Measurements from ENCODE around the gene ZNF232.
"Not testable (repeated sequence)": the region's sequence is repeated elsewhere in the genome, so short reads cannot be mapped to it uniquely, and the experiment has no call there.

The ZNF232 gene

DNA sequence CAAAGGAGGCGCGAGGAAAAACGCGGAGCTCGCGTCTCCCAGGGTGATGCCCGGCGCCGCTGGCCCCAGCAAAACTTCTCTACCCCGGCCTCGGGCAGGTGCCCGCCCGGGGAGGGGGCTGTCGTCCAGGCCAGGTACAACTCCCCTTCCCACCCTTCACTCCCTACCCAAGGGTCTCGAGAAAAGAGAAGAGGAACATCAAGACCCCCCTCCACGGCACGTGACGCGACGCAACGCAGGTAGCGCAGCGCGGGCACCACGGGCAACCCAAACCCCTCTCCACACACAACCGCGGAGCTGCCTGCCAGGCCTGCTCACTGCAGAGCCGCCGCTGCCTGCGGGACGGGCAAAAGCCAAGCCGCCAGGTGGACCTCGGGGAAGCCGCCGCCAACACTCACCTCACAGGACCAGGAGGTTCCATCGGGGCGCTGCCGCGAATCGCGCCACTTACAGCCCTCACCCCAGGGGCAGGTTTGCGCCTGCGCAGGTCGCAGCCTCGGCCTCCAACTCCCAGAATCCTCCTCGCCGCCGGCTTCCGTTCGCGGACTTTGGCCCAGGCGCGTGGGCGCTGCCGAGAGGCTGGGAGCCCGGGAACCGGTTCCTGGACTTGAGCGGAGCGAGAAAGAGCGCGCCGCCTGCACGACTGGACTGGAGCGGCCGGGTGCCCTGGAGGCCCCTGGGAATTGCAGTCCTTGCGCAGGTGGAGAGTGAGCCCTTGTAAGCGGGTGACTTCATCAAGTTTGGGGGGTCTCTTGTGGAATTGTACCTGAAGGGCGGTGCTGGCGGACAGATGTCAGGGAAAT is at the start of gene ZNF232:
Gene ZNF232 (minus strand): TSS at position 477 of the 803 bp plus-strand sequence. CDS start 56 bp downstream, at position 421.
- DNase-seq, result peak; percentile 97 to 99 (median 99)

- not testable (repeated sequence) for DNase-seq
Observed at GRCh38 chr17:5160702-5161101, 49.0 kb upstream of the ZNF232 start.

DNA sequence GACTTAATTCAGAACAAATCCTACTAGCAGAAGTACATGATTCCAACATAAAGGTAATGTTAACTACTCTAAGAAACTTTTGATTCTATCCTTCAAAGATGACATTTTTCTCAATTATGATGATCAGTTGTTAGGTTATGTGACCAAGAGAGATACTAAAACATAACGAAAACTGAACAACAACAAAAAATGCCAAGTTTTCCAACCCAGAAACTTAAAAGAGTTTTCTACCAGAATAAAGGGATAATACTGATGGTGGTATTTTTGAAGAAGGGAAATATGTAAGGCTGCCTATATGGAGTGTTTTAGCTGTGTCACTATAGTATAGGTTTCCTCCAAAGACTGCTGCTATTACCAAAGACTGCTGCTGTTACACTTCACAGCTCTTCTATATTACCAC is 34.4 kb upstream of the ZNF232 start:
- DNase-seq, result not testable (repeated sequence)

DNA sequence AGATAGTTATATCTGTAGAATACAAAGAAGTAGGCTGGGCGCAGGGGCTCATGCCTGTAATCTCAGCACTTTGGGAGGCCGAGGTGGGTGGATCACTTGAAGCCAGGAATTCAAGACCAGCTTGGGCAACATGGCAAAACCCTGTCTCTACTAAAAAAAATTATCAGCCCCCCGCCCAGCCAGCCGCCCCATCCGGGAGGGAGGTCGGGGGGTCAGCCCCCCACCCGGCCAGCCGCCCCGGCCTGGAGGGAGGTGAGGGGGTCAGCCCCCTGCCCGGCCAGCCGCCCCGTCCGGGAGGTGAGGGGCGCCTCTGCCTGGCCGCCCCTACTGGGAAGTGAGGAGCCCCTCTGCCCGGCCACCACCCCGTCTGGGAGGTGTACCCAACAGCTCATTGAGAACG is 31.2 kb upstream of the ZNF232 start:
- not testable (repeated sequence) for DNase-seq

- no peak for DNase-seq
Observed at GRCh38 chr17:5139458-5139732, 27.7 kb upstream of the ZNF232 start.

GRCh38 chr17:5138616-5139457 is 27.2 kb upstream of the ZNF232 start:
- DNase-seq, result no peak

GRCh38 chr17:5138198-5138544 is 26.5 kb upstream of the ZNF232 start:
- DNase-seq, result not testable (repeated sequence)

DNA sequence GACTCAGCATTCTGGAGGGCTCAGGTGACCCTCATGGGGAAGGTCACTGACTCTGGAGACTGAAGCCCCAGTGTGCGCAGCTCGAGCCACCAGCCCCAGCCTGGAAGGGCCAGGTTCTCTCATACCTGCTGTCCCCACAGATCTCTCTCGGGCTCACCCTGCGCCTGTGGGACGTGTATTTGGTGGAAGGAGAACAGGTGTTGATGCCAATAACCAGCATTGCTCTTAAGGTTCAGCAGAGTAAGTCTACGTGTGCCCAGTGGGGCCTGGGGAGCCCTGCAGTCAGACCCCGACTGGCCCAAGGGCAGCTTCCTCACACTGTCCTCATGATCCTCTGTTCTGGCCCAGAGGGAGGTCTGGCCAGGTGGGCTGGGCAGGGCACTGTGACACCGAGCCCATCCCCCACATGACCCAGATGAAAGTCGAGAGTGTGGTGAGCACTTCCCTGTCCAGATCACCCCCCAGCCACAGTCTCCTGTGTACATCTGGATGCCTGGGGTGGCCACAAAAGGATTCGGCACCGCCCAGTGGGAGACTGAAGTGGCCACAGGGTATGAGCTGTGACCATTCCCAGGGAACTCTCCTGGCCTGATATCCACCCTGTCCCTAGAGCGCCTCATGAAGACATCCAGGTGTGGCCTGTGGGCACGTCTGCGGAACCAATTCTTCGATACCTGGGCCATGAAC is 26.0 kb upstream of the ZNF232 start:
- DNase-seq, result not testable (repeated sequence)

DNA sequence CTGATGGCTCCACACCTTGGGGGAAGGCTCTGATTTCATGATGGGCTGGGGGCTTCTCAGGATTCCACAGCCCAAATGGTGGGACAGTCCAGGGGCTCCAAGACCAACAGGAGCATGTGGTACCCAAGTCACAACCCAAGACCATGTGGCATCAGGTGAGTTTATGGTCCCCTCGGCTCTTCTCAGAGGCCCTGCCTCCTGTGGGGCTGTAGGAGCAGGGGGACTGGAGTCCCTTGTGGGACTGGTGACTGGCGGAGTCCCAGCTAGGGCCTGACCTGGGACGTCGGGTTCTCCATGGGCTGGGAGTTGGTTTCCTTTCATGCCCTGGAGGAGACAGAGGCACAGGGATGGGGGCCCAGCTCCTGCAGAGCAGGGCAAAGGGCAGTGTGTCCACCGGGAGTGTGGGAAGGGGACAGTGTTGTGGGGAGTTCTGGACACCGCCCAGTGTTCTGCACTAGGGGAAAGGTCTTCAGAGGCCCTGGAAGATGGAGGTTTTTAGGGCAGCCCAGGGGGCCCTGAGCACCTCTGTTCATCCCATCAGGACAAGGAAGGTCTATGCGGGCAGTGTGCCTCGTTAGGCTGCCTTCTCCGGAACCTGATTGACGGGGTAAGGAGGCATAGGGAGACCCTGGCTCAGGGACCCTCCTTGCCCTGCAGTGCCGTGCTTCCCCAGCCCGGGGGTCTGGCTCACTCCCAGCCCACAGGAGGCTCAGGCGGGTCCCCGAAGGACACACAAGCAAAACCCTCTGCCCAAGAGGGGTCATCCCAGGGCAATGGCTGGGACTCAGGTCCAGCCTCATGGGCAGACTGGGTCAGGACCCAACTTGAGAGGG is 25.1 kb upstream of the ZNF232 start:
- not testable (repeated sequence) for DNase-seq

GRCh38 chr17:5135726-5136579 is 24.3 kb upstream of the ZNF232 start:
- DNase-seq, result no peak

- not testable (repeated sequence) for DNase-seq
Observed at GRCh38 chr17:5135131-5135712, 23.5 kb upstream of the ZNF232 start.

DNA sequence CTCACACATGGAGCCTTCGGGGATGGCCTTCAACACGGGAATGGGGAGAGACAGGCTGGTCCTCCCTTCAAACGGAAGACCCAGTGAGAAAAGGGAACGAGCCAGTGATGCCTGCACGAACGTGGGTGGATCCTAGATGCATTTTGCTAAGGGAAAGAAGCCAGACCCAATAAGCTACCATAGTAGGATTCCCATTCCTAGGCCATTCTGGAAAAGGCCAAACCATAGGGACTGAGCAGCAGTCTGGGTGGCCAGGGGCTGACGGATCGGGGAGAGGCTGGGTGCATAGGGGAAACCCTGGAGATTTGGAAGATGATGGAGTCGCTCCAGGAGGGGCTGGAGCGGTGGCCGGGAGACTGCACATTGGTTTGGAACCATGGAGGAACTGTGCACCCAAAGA is 22.9 kb upstream of the ZNF232 start:
- DNase-seq, result not testable (repeated sequence)

DNA sequence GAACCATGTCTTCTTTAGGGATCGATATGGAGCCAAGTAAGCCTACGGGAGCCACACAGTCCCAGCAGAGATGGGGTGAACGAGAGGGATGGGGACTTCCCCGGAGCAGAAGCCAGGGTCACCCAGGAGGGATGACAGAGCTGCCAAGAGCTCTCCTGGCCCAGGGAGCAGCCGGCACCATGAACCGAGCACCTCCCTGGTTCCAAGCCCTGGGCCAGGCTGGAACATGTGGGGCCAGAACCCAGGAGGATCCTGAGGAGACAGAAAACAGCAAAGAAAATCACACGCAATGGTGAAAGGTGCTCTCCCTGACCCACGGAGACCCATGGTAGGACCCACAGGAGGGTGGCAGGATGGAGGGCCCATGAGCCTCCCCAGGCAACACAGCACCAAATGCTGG is 22.3 kb upstream of the ZNF232 start:
- DNase-seq, result not testable (repeated sequence)

DNA sequence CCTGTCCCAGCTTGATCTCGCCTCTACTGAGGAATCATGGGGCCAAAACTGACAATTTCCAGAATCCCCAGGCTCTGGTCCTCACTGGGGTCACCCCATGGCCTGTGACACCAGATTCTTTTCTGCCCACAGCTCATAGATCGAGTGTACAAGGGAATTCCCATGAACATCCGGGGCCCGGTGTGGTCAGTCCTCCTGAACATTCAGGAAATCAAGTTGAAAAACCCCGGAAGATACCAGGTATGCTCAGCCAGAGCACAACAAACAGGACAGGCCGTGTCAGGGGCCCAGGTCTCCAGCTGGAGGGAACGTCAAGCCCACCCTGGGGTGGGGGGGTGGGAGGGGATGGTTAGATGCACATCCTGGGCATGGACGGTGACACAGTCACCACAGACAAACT is 21.6 kb upstream of the ZNF232 start:
- no peak for DNase-seq

GRCh38 chr17:5132503-5133225 is 21.0 kb upstream of the ZNF232 start:
- DNase-seq, result not testable (repeated sequence)

- not testable (repeated sequence) for DNase-seq
Observed at GRCh38 chr17:5131799-5132502, 20.3 kb upstream of the ZNF232 start.

GRCh38 chr17:5131146-5131715 is 19.6 kb upstream of the ZNF232 start:
- DNase-seq, result no peak

- not testable (repeated sequence) for DNase-seq
Observed at GRCh38 chr17:5130687-5131086, 19.0 kb upstream of the ZNF232 start.

DNA sequence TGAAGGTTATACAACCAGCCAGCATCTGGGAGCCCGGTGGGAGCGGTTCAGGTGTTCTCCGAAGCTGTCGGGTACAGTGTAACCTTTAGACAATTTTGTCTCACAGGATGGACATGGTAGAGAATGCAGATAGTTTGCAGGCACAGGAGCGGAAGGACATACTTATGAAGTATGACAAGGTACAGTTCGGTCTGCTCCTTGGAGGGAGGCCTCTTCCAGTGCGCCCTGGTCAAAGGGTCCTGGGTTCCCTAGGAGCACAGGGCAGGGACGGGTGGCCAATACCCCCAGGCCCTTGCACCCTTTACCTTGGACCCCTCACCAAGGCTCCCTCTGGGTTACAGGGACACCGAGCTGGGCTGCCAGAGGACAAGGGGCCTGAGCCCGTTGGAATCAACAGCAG is 18.6 kb upstream of the ZNF232 start:
- DNase-seq, result not testable (repeated sequence)

All from suppressor macrophage treated with lipopolysaccharide for 1 hour (primary cell).